ENCODE results near the gene FAM209B. TPM values are rescaled to one million over a fixed set of nuclear protein-coding genes. Genes with fewer than 3 reads are reported as not detected.

FAM209B gene
- polyA plus RNA-seq, 2 of the 4 experiments (the other 2 are of a cell fraction) = 0.46 to 0.78 TPM

DNA sequence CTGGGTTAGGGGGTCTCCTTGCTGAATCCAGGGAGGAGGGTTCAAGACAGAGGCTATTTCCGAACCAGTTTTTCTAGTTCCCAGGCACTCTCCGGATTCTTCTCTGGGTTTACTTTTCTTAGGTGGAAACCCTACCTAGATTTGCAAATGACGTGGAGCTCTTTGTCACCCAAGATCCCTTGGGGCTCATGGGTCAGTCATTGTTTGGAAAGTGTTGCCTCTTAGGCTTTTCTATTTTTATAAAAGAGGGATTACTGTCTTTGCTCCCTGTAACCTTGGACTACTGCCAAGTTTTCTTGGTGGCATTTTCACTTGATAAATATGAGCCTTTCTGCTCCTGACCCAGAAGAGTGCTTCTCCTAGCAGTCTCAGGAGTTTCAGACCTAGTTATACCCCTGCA lies 33.6 kb downstream of the FAM209B start:
- 62% methylated on average over 3 of the region's 3 CpGs for WGBS (ENCODE audit: missing lambda C conversion rate)
- FAIRE-seq (no peak), DNase-seq (ENCODE audit: low read depth in 1 of 2, low spot score in 1 of 2) (no peak), ATAC-seq (no peak)
- ChIA-PET POLR2A (no interaction called here), CTCF (interaction anchor here (1.1 to 2.7 kb wide), 3 partner anchors 11 to 21 kb away, joined by 3 to 17 read pairs (median 15); no protein-coding TSS in a partner anchor)
- no peak for TF ChIP-seq CBX2 (IDR thresholded peaks at IDR 0.05; ENCODE audit: borderline replicate concordance, low read depth)
- TF ChIP-seq MAX (IDR thresholded peaks at IDR 0.05) = no peak
- TF ChIP-seq HOXB5 (CRISPR knock-in tag; IDR thresholded peaks at IDR 0.05) = no peak
- TF ChIP-seq POLR2A (IDR thresholded peaks at IDR 0.05; ENCODE audit: low read length) = no peak
- no peak for TF ChIP-seq CHD4 (IDR thresholded peaks at IDR 0.05; ENCODE audit: borderline replicate concordance)
- no peak for TF ChIP-seq TP53 (CRISPR knock-in tag; IDR thresholded peaks at IDR 0.05)
- no peak for TF ChIP-seq EHMT2 (IDR thresholded peaks at IDR 0.05; ENCODE audit: low read depth)
- TF ChIP-seq FOSL2 (IDR thresholded peaks at IDR 0.05) = no peak
- TF ChIP-seq FOSL2 (CRISPR knock-in tag; IDR thresholded peaks at IDR 0.05) = no peak
- no peak for TF ChIP-seq ZSCAN20 (CRISPR knock-in tag; IDR thresholded peaks at IDR 0.05)
- no peak for TF ChIP-seq MYC (IDR thresholded peaks at IDR 0.05; ENCODE audit: borderline replicate concordance, low read length)
- TF ChIP-seq FOXS1 (CRISPR knock-in tag; IDR thresholded peaks at IDR 0.05) = no peak
- TF ChIP-seq, protein P1, sequence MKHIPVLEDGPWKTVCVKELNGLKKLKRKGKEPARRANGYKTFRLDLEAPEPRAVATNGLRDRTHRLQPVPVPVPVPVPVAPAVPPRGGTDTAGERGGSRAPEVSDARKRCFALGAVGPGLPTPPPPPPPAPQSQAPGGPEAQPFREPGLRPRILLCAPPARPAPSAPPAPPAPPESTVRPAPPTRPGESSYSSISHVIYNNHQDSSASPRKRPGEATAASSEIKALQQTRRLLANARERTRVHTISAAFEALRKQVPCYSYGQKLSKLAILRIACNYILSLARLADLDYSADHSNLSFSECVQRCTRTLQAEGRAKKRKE (CRISPR knock-in tag; IDR thresholded peaks at IDR 0.05; ENCODE audit: low read depth) = no peak
- TF ChIP-seq HES2 (IDR thresholded peaks at IDR 0.05) = no peak
- TF ChIP-seq ZC3H11A (IDR thresholded peaks at IDR 0.05) = no peak
- no peak for TF ChIP-seq KDM1A (IDR thresholded peaks at IDR 0.05; ENCODE audit: low read depth)
- no peak for TF ChIP-seq MAZ (IDR thresholded peaks at IDR 0.05; ENCODE audit: borderline replicate concordance, low read depth, low read length)
- no peak for TF ChIP-seq CEBPB (IDR thresholded peaks at IDR 0.05)
- Histone ChIP-seq H3K4me2 (no peak overlapping the region), H3K27ac (no peak overlapping the region), H3K9me3 (peaks cover 6% of the 10 kb centered on the region; the same call in 1 of the 3 replicates), H3K4me3 (no peak overlapping the region), H3K4me1 (no peaks in the 10 kb centered on the region)

DNA sequence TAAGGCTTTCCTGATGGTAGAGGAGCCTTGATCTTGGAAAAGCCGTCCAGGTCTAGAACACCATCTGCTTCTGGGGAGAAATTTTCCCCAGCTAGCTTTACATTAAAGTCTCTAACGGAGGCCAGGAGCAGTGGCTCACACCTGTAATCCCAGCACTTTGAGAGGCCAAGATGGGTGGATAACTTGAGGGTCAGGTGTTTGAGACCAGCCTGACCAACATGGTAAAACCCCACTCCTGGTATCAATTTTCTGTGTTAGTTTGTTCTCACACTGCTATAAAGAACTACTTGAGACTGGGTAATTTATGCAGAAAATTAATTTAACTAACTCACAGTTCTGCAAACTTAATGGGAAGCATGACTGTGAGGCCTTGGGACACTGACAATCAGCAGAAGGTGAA lies 37.8 kb downstream of the FAM209B start:
- ChIA-PET POLR2A (no interaction called here), CTCF (interaction anchor here (1.7 kb wide), 1 partner anchor 20 kb away, joined by 9 read pairs; no protein-coding TSS in a partner anchor)
- FAIRE-seq = no peak
- H3K27ac ChIP-seq = no peak overlapping the region
- no peaks in the 10 kb centered on the region for H3K4me1 ChIP-seq
- TF ChIP-seq TP53 (CRISPR knock-in tag; IDR thresholded peaks at IDR 0.05) (no peak), MYC (IDR thresholded peaks at IDR 0.05; ENCODE audit: borderline replicate concordance, low read length) (no peak), CBX8 (IDR thresholded peaks at IDR 0.05) (no peak), MAZ (IDR thresholded peaks at IDR 0.05; ENCODE audit: borderline replicate concordance, low read depth, low read length) (no peak), HOXA7 (CRISPR knock-in tag; IDR thresholded peaks at IDR 0.05) (no peak)
- TF ChIP-seq, protein P2, sequence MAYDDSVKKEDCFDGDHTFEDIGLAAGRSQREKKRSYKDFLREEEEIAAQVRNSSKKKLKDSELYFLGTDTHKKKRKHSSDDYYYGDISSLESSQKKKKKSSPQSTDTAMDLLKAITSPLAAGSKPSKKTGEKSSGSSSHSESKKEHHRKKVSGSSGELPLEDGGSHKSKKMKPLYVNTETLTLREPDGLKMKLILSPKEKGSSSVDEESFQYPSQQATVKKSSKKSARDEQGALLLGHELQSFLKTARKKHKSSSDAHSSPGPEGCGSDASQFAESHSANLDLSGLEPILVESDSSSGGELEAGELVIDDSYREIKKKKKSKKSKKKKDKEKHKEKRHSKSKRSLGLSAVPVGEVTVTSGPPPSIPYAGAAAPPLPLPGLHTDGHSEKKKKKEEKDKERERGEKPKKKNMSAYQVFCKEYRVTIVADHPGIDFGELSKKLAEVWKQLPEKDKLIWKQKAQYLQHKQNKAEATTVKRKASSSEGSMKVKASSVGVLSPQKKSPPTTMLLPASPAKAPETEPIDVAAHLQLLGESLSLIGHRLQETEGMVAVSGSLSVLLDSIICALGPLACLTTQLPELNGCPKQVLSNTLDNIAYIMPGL (CRISPR knock-in tag; IDR thresholded peaks at IDR 0.05; ENCODE audit: borderline replicate concordance) = no peak
- TF ChIP-seq, protein P1 (CRISPR knock-in tag; IDR thresholded peaks at IDR 0.05; ENCODE audit: low read depth) = no peak
- no peak for ATAC-seq
- no peak for DNase-seq (ENCODE audit: low read depth in 1 of 2, low spot score in 1 of 2)
- no peak overlapping the region for H3K4me2 ChIP-seq
- WGBS (ENCODE audit: missing lambda C conversion rate) = 0% methylated on average over 2 of the region's 2 CpGs
- H3K9me3 ChIP-seq = peaks cover 6% of the 10 kb centered on the region; the same call in 1 of the 3 replicates
- no peak overlapping the region for H3K4me3 ChIP-seq

All from A549 (cell line).